Measurements from ENCODE around the gene SHMT2. TPM values are rescaled to one million over a fixed set of nuclear protein-coding genes. Genes with fewer than 3 reads are reported as not detected.
"Not testable (repeated sequence)": the region's sequence is repeated elsewhere in the genome, so short reads cannot be mapped to it uniquely, and the experiment has no call there.

SHMT2 gene
- total and polyA plus RNA-seq, 2 donors (not counting 1 experiment from before 2014, with no cell fraction given): 154 to 380 TPM

- Histone ChIP-seq H3K4me1 (ENCODE audit: control insufficient read depth, extremely low read depth, insufficient read depth, low read length) (peaks cover 5% of the 10 kb centered on the region), H3K79me2 (ENCODE audit: control insufficient read depth, insufficient read depth, low read length) (no peaks in the 10 kb centered on the region), H3K4me3 (replicated peaks in 1 of 4; ENCODE audit: control extremely low read depth in 1 of 4, insufficient read depth in 1 of 4, low read depth in 3 of 4, low read length in 4 of 4) (no peak overlapping the region), H3K27me3 (ENCODE audit: control insufficient read depth, insufficient read depth, low read length) (no peaks in the 10 kb centered on the region), H4K20me1 (ENCODE audit: control insufficient read depth, extremely low read depth, insufficient read depth, low read length) (no peaks in the 10 kb centered on the region), H3K4me2 (ENCODE audit: extremely low read depth, insufficient read depth, low read length) (peak overlapping the region; percentile 29), H3K36me3 (ENCODE audit: control insufficient read depth, insufficient read depth, low read length) (peaks cover 2% of the 10 kb centered on the region), H2AFZ (ENCODE audit: low read length) (no peak overlapping the region), H3K9me3 (ENCODE audit: control insufficient read depth, insufficient read depth, low read depth, low read length) (no peaks in the 10 kb centered on the region), H3K27ac (ENCODE audit: insufficient read depth, low read length) (peak overlapping the region; percentile 55), H3K9ac (ENCODE audit: insufficient read depth, low read length) (no peak overlapping the region)
- DNase-seq (ENCODE audit: low read depth in 2 of 2): peak; percentile 83 to 98
- no peak for TF ChIP-seq CTCF (conservative IDR thresholded peaks at IDR 0.05 in 1 of 2, IDR thresholded peaks at IDR 0.05 in 1 of 2; ENCODE audit: low read depth in 1 of 2, low read length in 2 of 2)
- TF ChIP-seq EZH2 (IDR thresholded peaks at IDR 0.05; ENCODE audit: low read length, missing control alignments): no peak
Observed at GRCh38 chr12:57280211-57281062, 50.9 kb downstream of the SHMT2 start.

- H3K36me3 ChIP-seq (ENCODE audit: control insufficient read depth, insufficient read depth, low read length); H3K4me1 ChIP-seq (ENCODE audit: control insufficient read depth, extremely low read depth, insufficient read depth, low read length); H4K20me1 ChIP-seq (ENCODE audit: control insufficient read depth, extremely low read depth, insufficient read depth, low read length); H3K79me2 ChIP-seq (ENCODE audit: control insufficient read depth, insufficient read depth, low read length); H3K4me3 ChIP-seq (replicated peaks in 1 of 4; ENCODE audit: control extremely low read depth in 1 of 4, insufficient read depth in 1 of 4, low read depth in 3 of 4, low read length in 4 of 4); H2AFZ ChIP-seq (ENCODE audit: low read length); H3K27ac ChIP-seq (ENCODE audit: insufficient read depth, low read length); DNase-seq (ENCODE audit: low read depth in 2 of 2); H3K27me3 ChIP-seq (ENCODE audit: control insufficient read depth, insufficient read depth, low read length); H3K4me2 ChIP-seq (ENCODE audit: extremely low read depth, insufficient read depth, low read length); H3K9me3 ChIP-seq (ENCODE audit: control insufficient read depth, insufficient read depth, low read depth, low read length); H3K9ac ChIP-seq (ENCODE audit: insufficient read depth, low read length): not testable (repeated sequence)
Observed at GRCh38 chr12:57282073-57282472, 52.6 kb downstream of the SHMT2 start.

Other genes starting within 250 kb of the SHMT2 start
- 3.8 and 4.1 TPM in 2 replicates for gene ZBTB39, start 223.2 kb upstream of the SHMT2 start, total RNA-seq
- gene ZBTB39, start 223.2 kb upstream of the SHMT2 start, polyA plus RNA-seq: 3.2 and 3.9 TPM in 2 replicates
- gene TAC3, start 213.2 kb upstream of the SHMT2 start, total RNA-seq: 0.17 TPM in 1 of 2 replicates, not detected in the other
- gene TAC3, start 213.2 kb upstream of the SHMT2 start, polyA plus RNA-seq: 0.36 and 0.54 TPM in 2 replicates
- 0.17 and 0.26 TPM in 2 replicates for gene MYO1A, start 179.6 kb upstream of the SHMT2 start, total RNA-seq
- gene MYO1A, start 179.6 kb upstream of the SHMT2 start, polyA plus RNA-seq: 0.01 TPM in 1 of 2 replicates, not detected in the other
- gene NEMP1, start 150.9 kb upstream of the SHMT2 start, total RNA-seq: 7.7 and 8.4 TPM in 2 replicates
- gene NEMP1, start 150.9 kb upstream of the SHMT2 start, polyA plus RNA-seq: 11.1 and 17.6 TPM in 2 replicates
- gene NAB2, start 140.6 kb upstream of the SHMT2 start, total RNA-seq: 39.6 and 62.7 TPM in 2 replicates
- gene NAB2, start 140.6 kb upstream of the SHMT2 start, polyA plus RNA-seq: 31.3 and 34.6 TPM in 2 replicates
- gene STAT6, start 118.3 kb upstream of the SHMT2 start, total RNA-seq: 90.4 and 103 TPM in 2 replicates
- 116 and 123 TPM in 2 replicates for gene STAT6, start 118.3 kb upstream of the SHMT2 start, polyA plus RNA-seq
- gene LRP1, start 101.2 kb upstream of the SHMT2 start, total RNA-seq: 377 and 464 TPM in 2 replicates
- gene LRP1, start 101.2 kb upstream of the SHMT2 start, polyA plus RNA-seq: 92.2 and 96.9 TPM in 2 replicates
- not detected in 2 replicates for gene LRP1-AS, start 82.1 kb upstream of the SHMT2 start, total RNA-seq
- gene LRP1-AS, start 82.1 kb upstream of the SHMT2 start, polyA plus RNA-seq: not detected in 2 replicates
- gene NXPH4, start 12.9 kb upstream of the SHMT2 start, total RNA-seq: 0.50 and 1.0 TPM in 2 replicates
- 0.30 and 1.9 TPM in 2 replicates for gene NXPH4, start 12.9 kb upstream of the SHMT2 start, polyA plus RNA-seq
- gene STAC3, start 21.5 kb downstream of the SHMT2 start, total RNA-seq: 0.26 and 0.33 TPM in 2 replicates
- 0.18 and 0.33 TPM in 2 replicates for gene STAC3, start 21.5 kb downstream of the SHMT2 start, polyA plus RNA-seq
- gene R3HDM2, start 201.3 kb downstream of the SHMT2 start, total RNA-seq: 11.3 and 21.3 TPM in 2 replicates
- gene R3HDM2, start 201.3 kb downstream of the SHMT2 start, polyA plus RNA-seq: 18.5 and 22.8 TPM in 2 replicates
- gene INHBC, start 205.1 kb downstream of the SHMT2 start, total RNA-seq: not detected in 2 replicates
- 0.05 TPM in 1 of 2 replicates, not detected in the other for gene INHBC, start 205.1 kb downstream of the SHMT2 start, polyA plus RNA-seq
- 9.2 and 26.4 TPM in 2 replicates for gene INHBE, start 225.6 kb downstream of the SHMT2 start, total RNA-seq
- gene INHBE, start 225.6 kb downstream of the SHMT2 start, polyA plus RNA-seq: 0.41 and 0.67 TPM in 2 replicates
- gene GLI1, start 230.1 kb downstream of the SHMT2 start, total RNA-seq: 1.0 and 2.0 TPM in 2 replicates
- gene GLI1, start 230.1 kb downstream of the SHMT2 start, polyA plus RNA-seq: 0.40 and 0.97 TPM in 2 replicates